Ascending aorta (tissue), 2 donors: ENCODE measurements around the gene TYMS. TPM values are rescaled to one million over a fixed set of nuclear protein-coding genes. Genes with fewer than 3 reads are reported as not detected.

Source experiments
- DNase-seq, 2 donors: peaks; one replicate each; pipeline ENCODE4 v3.0.0-alpha.2; 2019; ENCODE audit warnings: low spot score in 2 of 2
- H3K27ac ChIP-seq, 2 donors: fragments of 200-600 bp; sonication (generic); one replicate each; pipeline ENCODE4 v1.5.1; 2016 to 2017; ENCODE audit warnings: mild to moderate bottlenecking in 1 of 2
- H3K27me3 ChIP-seq: fragments of 200-600 bp; sonication (generic); one replicate; pipeline ENCODE4 v1.5.1; 2017
- H3K36me3 ChIP-seq, 2 donors: fragments of 200-600 bp; sonication (generic); one replicate each; pipeline ENCODE4 v1.5.1; 2016
- H3K4me1 ChIP-seq, 2 donors: fragments of 200-600 bp; sonication (generic); one replicate each; pipeline ENCODE4 v1.5.1; 2016 to 2017; ENCODE audit warnings: mild to moderate bottlenecking in 1 of 2
- H3K4me3 ChIP-seq, 2 donors: fragments of 200-600 bp; sonication (generic); one replicate each; pipeline ENCODE4 v1.5.1; 2016 to 2017; ENCODE audit warnings: mild to moderate bottlenecking in 1 of 2
- H3K9me3 ChIP-seq, 2 donors: fragments of 200-600 bp; sonication (generic); one replicate each; pipeline ENCODE4 v1.5.1; 2016
- intact Hi-C: fragments of 100-400 bp; cut with DNase I; formaldehyde crosslinking; loops from one replicate; pipeline ENCODE4 v1.15.1; 2023
- total RNA-seq: library from RNA; depleted of rRNA; stranded (reverse); fragments of >200 nt; gene quantifications from one replicate; pipeline ENCODE4 v1.1.0, GENCODE V29; 2016
- TF ChIP-seq, protein P1 (sequence below), 3 experiments: fragments of 200-600 bp in 2 of 3; fragments of 450-650 bp in 1 of 3; sonication (generic) in 2 of 3; IDR thresholded peaks; one replicate each; pipeline ENCODE4 v1.5.1; 2016 to 2019; ENCODE audit warnings: antibody characterized with exemption in 3 of 3, mild to moderate bottlenecking in 1 of 3, moderate library complexity in 1 of 3

TYMS gene
- total RNA-seq = 0.53 TPM

GRCh38 chr18:657311-658000 is at the start of gene TYMS:
Gene TYMS, plus strand, starts transcription at chr18:657653. Its CDS starts 90 bp downstream, at chr18:657743.
- Histone ChIP-seq H3K27me3 (no peaks in the 10 kb centered on the region), H3K27ac (peak within 1 kb of the TSS in 1 of 2 donors; percentile 65), H3K4me3 (peak within 1 kb of the TSS; percentile 74 to 89), H3K9me3 (no peaks in the 10 kb centered on the region), H3K4me1 (peaks cover 0 to 5% of the 10 kb centered on the region in 2 donors), H3K36me3 (no peaks in the 10 kb centered on the region)
- TF ChIP-seq, protein P1, sequence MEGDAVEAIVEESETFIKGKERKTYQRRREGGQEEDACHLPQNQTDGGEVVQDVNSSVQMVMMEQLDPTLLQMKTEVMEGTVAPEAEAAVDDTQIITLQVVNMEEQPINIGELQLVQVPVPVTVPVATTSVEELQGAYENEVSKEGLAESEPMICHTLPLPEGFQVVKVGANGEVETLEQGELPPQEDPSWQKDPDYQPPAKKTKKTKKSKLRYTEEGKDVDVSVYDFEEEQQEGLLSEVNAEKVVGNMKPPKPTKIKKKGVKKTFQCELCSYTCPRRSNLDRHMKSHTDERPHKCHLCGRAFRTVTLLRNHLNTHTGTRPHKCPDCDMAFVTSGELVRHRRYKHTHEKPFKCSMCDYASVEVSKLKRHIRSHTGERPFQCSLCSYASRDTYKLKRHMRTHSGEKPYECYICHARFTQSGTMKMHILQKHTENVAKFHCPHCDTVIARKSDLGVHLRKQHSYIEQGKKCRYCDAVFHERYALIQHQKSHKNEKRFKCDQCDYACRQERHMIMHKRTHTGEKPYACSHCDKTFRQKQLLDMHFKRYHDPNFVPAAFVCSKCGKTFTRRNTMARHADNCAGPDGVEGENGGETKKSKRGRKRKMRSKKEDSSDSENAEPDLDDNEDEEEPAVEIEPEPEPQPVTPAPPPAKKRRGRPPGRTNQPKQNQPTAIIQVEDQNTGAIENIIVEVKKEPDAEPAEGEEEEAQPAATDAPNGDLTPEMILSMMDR (IDR thresholded peaks at IDR 0.05) = no peak
- no peak for DNase-seq
- intact Hi-C loops = no loop called here

GRCh38 chr18:607930-608329 is 49.5 kb upstream of the TYMS start:
- H3K9me3 ChIP-seq = no peaks in the 10 kb centered on the region
- no peak for DNase-seq
- H3K27ac ChIP-seq = no peak overlapping the region
- H3K4me1 ChIP-seq = peaks cover 0 to 3% of the 10 kb centered on the region in 2 donors
- no peak overlapping the region for H3K4me3 ChIP-seq
- intact Hi-C loops = no loop called here
- H3K36me3 ChIP-seq = no peaks in the 10 kb centered on the region
- no peaks in the 10 kb centered on the region for H3K27me3 ChIP-seq
- TF ChIP-seq, protein P1 (IDR thresholded peaks at IDR 0.05) = no peak

DNA sequence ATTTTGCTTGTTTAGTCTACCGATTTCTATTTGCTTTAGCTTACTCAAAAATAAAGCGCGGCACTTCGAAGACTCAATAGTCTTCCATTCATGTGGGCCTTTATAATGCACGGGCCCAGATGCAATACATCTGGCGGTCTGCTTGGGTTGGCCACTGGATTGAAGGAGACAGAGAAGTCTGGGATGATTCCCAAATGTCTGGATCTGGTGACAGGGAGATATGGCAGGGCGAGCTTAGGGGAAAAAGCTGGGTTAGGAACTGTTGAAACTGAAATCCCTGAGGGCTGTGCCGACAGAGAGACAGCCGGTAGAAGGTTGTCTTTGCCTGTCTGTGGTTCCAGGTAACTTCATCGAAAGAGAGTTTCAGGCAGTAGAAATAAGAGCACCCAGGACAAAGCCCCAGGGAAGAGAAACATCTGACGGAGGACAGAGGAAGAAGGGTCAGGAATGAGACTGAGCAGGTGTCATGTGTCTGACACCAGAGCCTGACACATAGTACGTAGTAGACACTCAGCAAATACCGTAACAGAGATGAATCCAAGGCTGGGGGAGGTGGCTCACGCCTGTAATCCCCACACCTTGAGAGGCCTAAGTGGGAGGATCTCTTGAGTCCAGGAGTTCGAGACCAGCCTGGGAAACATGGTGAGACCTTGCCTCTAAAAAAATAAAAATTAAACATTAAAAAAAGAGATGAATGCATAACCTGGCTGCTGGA is 47.1 kb upstream of the TYMS start:
- no peak for DNase-seq
- Histone ChIP-seq H3K36me3 (no peaks in the 10 kb centered on the region), H3K4me3 (no peak overlapping the region), H3K27ac (no peak overlapping the region), H3K4me1 (peaks cover 0 to 3% of the 10 kb centered on the region in 2 donors), H3K27me3 (no peaks in the 10 kb centered on the region), H3K9me3 (no peaks in the 10 kb centered on the region)
- intact Hi-C loops = no loop called here
- TF ChIP-seq, protein P1 (IDR thresholded peaks at IDR 0.05) = no peak

- H3K27me3 ChIP-seq = no peaks in the 10 kb centered on the region
- intact Hi-C loops = no loop called here
- H3K9me3 ChIP-seq = no peaks in the 10 kb centered on the region
- H3K27ac ChIP-seq = no peak overlapping the region
- TF ChIP-seq, protein P1 (IDR thresholded peaks at IDR 0.05) = no peak
- no peak for DNase-seq
- no peaks in the 10 kb centered on the region for H3K36me3 ChIP-seq
- H3K4me1 ChIP-seq = peaks cover 0 to 3% of the 10 kb centered on the region in 2 donors
- H3K4me3 ChIP-seq = no peak overlapping the region
These were observed 45.3 kb upstream of the TYMS start for GRCh38 chr18:612156-612555.

DNA sequence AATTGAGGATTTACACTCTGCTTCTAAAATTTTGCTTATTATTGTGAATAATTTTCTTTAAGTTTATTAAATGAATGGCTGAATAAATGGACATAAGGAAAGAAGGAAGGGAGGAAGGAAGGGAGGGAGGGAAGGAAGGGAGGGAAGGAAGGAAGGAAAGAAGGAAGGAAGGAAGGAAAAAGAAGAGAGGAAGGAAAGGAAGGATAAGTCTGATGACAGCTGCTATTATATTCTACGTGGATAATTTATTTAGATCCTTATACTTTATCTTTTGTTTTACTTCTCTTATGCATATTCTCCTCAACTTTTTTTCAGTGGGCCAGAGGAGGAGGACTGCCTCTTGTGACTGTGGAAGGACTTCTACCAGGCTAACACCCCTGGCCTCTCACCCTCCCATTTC is 43.3 kb upstream of the TYMS start:
- Histone ChIP-seq H3K4me3 (no peak overlapping the region), H3K27me3 (no peaks in the 10 kb centered on the region), H3K9me3 (no peaks in the 10 kb centered on the region), H3K4me1 (peaks cover 0 to 2% of the 10 kb centered on the region in 2 donors), H3K36me3 (no peaks in the 10 kb centered on the region), H3K27ac (no peak overlapping the region)
- DNase-seq = no peak
- intact Hi-C loops = no loop called here
- TF ChIP-seq, protein P1 (IDR thresholded peaks at IDR 0.05) = no peak
